ENCODE data around the gene NSD1. TPM values are rescaled to one million over a fixed set of nuclear protein-coding genes. Genes with fewer than 3 reads are reported as not detected.

Gene NSD1
- total RNA-seq, 1 experiment from 2014 or later, result 58.8 TPM

GRCh38 chr5:177264178-177264577 lies 130.6 kb downstream of the NSD1 start:
- no peak for TF ChIP-seq MAX (IDR thresholded peaks at IDR 0.05)
- RAD21 ChIA-PET (ENCODE audit: low non-redundant PET in 1 of 2, low total read pairs in 2 of 2, uncharacterized antibody in 2 of 2, unreplicated experiment in 2 of 2), result no interaction called here
- Histone ChIP-seq H4K20me1 (ENCODE audit: insufficient read depth) (no peaks in the 10 kb centered on the region), H3K9me3 (ENCODE audit: control insufficient read depth in 1 of 2, insufficient read depth in 1 of 2, low read depth in 1 of 2, low read length in 2 of 2) (no peaks in the 10 kb centered on the region), H2AFZ (ENCODE audit: low read depth, low read length, poor library complexity, severe bottlenecking) (no peak overlapping the region), H3K27ac (ENCODE audit: low read depth, low read length) (no peak overlapping the region), H3K79me2 (ENCODE audit: insufficient read depth, low read length) (no peaks in the 10 kb centered on the region), H3K9me2 (ENCODE audit: insufficient read depth) (no peaks in the 10 kb centered on the region), H3K9ac (ENCODE audit: low read length) (no peak overlapping the region), H3K36me3 (ENCODE audit: control insufficient read depth in 1 of 2, insufficient read depth in 2 of 2, low read length in 2 of 2) (peaks cover 3 to 20% of the 10 kb centered on the region in 2 experiments; a peak in 3 of 4 replicates), H3K4me2 (ENCODE audit: low read length) (no peak overlapping the region), H3K4me3 (replicated peaks in 1 of 2; ENCODE audit: low read depth in 1 of 2, low read length in 2 of 2) (no peak overlapping the region), H3K4me1 (ENCODE audit: control insufficient read depth in 1 of 2, insufficient read depth in 2 of 2, low read length in 2 of 2) (no peaks in the 10 kb centered on the region), H3K27me3 (ENCODE audit: insufficient read depth, low read length) (no peaks in the 10 kb centered on the region)
- intact Hi-C loops (cut with micrococcal nuclease), result no loop called here
- BruUV-seq (replicated peaks), result no TSS peak
- ATAC-seq (no peak), DNase-seq (ENCODE audit: low read depth, low spot score) (no peak)
- POLR2A ChIA-PET, result no interaction called here
- CTCF ChIA-PET, result interaction anchor here (0.9 kb wide), 1 partner anchor 46 kb away, joined by 3 read pairs; no protein-coding TSS in a partner anchor

GRCh38 chr5:177265395-177265794 lies 131.8 kb downstream of the NSD1 start:
- no peak overlapping the region for H3K4me2 ChIP-seq (ENCODE audit: low read length)
- no peaks in the 10 kb centered on the region for H3K27me3 ChIP-seq (ENCODE audit: insufficient read depth, low read length)
- TF ChIP-seq CEBPB (IDR thresholded peaks at IDR 0.05; ENCODE audit: low read depth) (no peak), MAX (IDR thresholded peaks at IDR 0.05) (no peak), JUND (IDR thresholded peaks at IDR 0.05) (no peak), RAD21 (IDR thresholded peaks at IDR 0.05; ENCODE audit: low read depth) (no peak), ATF3 (IDR thresholded peaks at IDR 0.05) (no peak), CTCF (IDR thresholded peaks at IDR 0.05 in 2 of 3, conservative IDR thresholded peaks at IDR 0.05 in 1 of 3; ENCODE audit: borderline replicate concordance in 1 of 3, insufficient read depth in 1 of 3, low read depth in 2 of 3, low read length in 2 of 3) (no peak), POLR2AphosphoS5 (IDR thresholded peaks at IDR 0.05; ENCODE audit: low read depth, low read length) (no peak), EZH2 (IDR thresholded peaks at IDR 0.05) (no peak), CBX3 (IDR thresholded peaks at IDR 0.05; ENCODE audit: low read depth) (no peak), ZFX (IDR thresholded peaks at IDR 0.05) (no peak), SRF (IDR thresholded peaks at IDR 0.05; ENCODE audit: low read depth) (no peak), SIN3A (IDR thresholded peaks at IDR 0.05; ENCODE audit: low read depth) (no peak)
- H3K27ac ChIP-seq (ENCODE audit: low read depth, low read length), result no peak overlapping the region
- no peaks in the 10 kb centered on the region for H3K79me2 ChIP-seq (ENCODE audit: insufficient read depth, low read length)
- H2AFZ ChIP-seq (ENCODE audit: low read depth, low read length, poor library complexity, severe bottlenecking), result no peak overlapping the region
- peaks cover 3 to 25% of the 10 kb centered on the region in 2 experiments; a peak in 3 of 4 replicates for H3K36me3 ChIP-seq (ENCODE audit: control insufficient read depth in 1 of 2, insufficient read depth in 2 of 2, low read length in 2 of 2)
- no peak overlapping the region for H3K9ac ChIP-seq (ENCODE audit: low read length)
- no peaks in the 10 kb centered on the region for H3K4me1 ChIP-seq (ENCODE audit: control insufficient read depth in 1 of 2, insufficient read depth in 2 of 2, low read length in 2 of 2)
- no peaks in the 10 kb centered on the region for H3K9me2 ChIP-seq (ENCODE audit: insufficient read depth)
- intact Hi-C loops (cut with micrococcal nuclease), result no loop called here
- H3K4me3 ChIP-seq (replicated peaks in 1 of 2; ENCODE audit: low read depth in 1 of 2, low read length in 2 of 2), result no peak overlapping the region
- ChIA-PET POLR2A (no interaction called here), CTCF (no interaction called here), RAD21 (ENCODE audit: low non-redundant PET in 1 of 2, low total read pairs in 2 of 2, uncharacterized antibody in 2 of 2, unreplicated experiment in 2 of 2) (no interaction called here)
- no peaks in the 10 kb centered on the region for H4K20me1 ChIP-seq (ENCODE audit: insufficient read depth)
- no TSS peak for BruUV-seq (replicated peaks)
- no peak for ATAC-seq
- H3K9me3 ChIP-seq (ENCODE audit: control insufficient read depth in 1 of 2, insufficient read depth in 1 of 2, low read depth in 1 of 2, low read length in 2 of 2), result no peaks in the 10 kb centered on the region
- DNase-seq (ENCODE audit: low read depth, low spot score), result no peak

Data from HCT116 (cell line).